IPS-18a (cell line): ENCODE data around the gene NTMT2.
A peak's percentile ranks its signal among the peaks of the same experiment; 100 is the strongest.
"Not testable (repeated sequence)": the region's sequence is repeated elsewhere in the genome, so short reads cannot be mapped to it uniquely, and the experiment has no call there.

Source experiments
- H3K27ac ChIP-seq: one replicate; pipeline ENCODE4 v1.5.1; 2013; ENCODE audit warnings: low read length
- H3K27me3 ChIP-seq: one replicate; pipeline ENCODE4 v1.6.1; 2013; ENCODE audit warnings: mild to moderate bottlenecking, low read length; ENCODE audit not compliant: control insufficient read depth, insufficient read depth
- H3K36me3 ChIP-seq: one replicate; pipeline ENCODE4 v1.6.1; 2013; ENCODE audit warnings: low read depth, low read length; ENCODE audit not compliant: control insufficient read depth
- H3K4me1 ChIP-seq: one replicate; pipeline ENCODE4 v1.6.1; 2013; ENCODE audit warnings: low read depth, low read length; ENCODE audit not compliant: control insufficient read depth
- H3K4me3 ChIP-seq: one replicate; pipeline ENCODE4 v1.5.1; 2013; ENCODE audit warnings: low read length
- H3K9ac ChIP-seq: one replicate; pipeline ENCODE4 v1.6.1; 2013; ENCODE audit warnings: mild to moderate bottlenecking, low read length, moderate library complexity
- H3K9me3 ChIP-seq: one replicate; pipeline ENCODE4 v1.6.1; 2013; ENCODE audit warnings: low read depth, low read length; ENCODE audit not compliant: control insufficient read depth

The NTMT2 gene

GRCh38 chr1:170145770-170146676, at the start of gene NTMT2:
NTMT2 (plus strand) TSS chr1:170145959; CDS start chr1:170146108, 149 bp downstream.
- no peaks in the 10 kb centered on the region for H3K9me3 ChIP-seq
- H3K36me3 ChIP-seq, result no peaks in the 10 kb centered on the region
- no peak within 1 kb of the TSS for H3K9ac ChIP-seq
- H3K4me3 ChIP-seq, result peak within 1 kb of the TSS; percentile 4
- peaks cover 16% of the 10 kb centered on the region for H3K4me1 ChIP-seq
- H3K27me3 ChIP-seq, result peaks cover 37% of the 10 kb centered on the region
- no peak within 1 kb of the TSS for H3K27ac ChIP-seq

GRCh38 chr1:170095976-170096748, 49.6 kb upstream of the NTMT2 start:
- Histone ChIP-seq H3K4me1 (no peaks in the 10 kb centered on the region), H3K9me3 (no peaks in the 10 kb centered on the region), H3K27ac (no peak overlapping the region), H3K4me3 (no peak overlapping the region), H3K36me3 (no peaks in the 10 kb centered on the region), H3K27me3 (no peaks in the 10 kb centered on the region), H3K9ac (no peak overlapping the region)

- H3K27ac ChIP-seq, result no peak overlapping the region
- H3K4me1 ChIP-seq, result no peaks in the 10 kb centered on the region
Measured at GRCh38 chr1:170096806-170097340, 48.9 kb upstream of the NTMT2 start.

GRCh38 chr1:170097449-170097948, 48.3 kb upstream of the NTMT2 start:
- Histone ChIP-seq H3K9me3 (no peaks in the 10 kb centered on the region), H3K36me3 (no peaks in the 10 kb centered on the region), H3K4me3 (no peak overlapping the region), H3K27me3 (no peaks in the 10 kb centered on the region), H3K27ac (no peak overlapping the region), H3K4me1 (no peaks in the 10 kb centered on the region), H3K9ac (no peak overlapping the region)

More at GRCh38 chr1:170096806-170097340, 48.9 kb upstream of the NTMT2 start:
- no peaks in the 10 kb centered on the region for H3K9me3 ChIP-seq
- H3K36me3 ChIP-seq, result no peaks in the 10 kb centered on the region
- H3K4me3 ChIP-seq, result no peak overlapping the region
- no peaks in the 10 kb centered on the region for H3K27me3 ChIP-seq
- H3K9ac ChIP-seq, result no peak overlapping the region

DNA sequence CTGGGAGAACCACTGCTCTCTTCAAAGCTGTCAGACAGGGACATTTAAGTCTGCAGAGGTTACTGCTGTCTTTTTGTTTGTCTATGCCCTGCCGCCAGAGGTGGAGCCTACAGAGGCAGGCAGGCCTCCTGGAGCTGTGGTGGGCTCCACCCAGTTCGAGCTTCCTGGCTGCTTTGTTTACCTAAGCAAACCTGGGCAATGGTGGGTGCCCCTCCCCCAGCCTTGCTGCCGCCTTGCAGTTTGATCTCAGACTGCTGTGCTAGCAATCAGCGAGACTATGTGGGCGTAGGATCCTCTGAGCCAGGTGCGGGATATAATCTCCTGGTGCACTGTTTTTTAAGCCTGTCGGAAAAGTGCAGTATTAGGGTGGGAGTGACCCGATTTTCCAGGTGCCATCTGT, 32.6 kb upstream of the NTMT2 start:
- H3K27me3 ChIP-seq, H3K4me3 ChIP-seq, H3K4me1 ChIP-seq, H3K9me3 ChIP-seq, H3K36me3 ChIP-seq, H3K9ac ChIP-seq, H3K27ac ChIP-seq: not testable (repeated sequence)

GRCh38 chr1:170114906-170115305, 30.9 kb upstream of the NTMT2 start:
- Histone ChIP-seq H3K9me3 (peaks cover 5% of the 10 kb centered on the region), H3K9ac (no peak overlapping the region), H3K4me1 (no peaks in the 10 kb centered on the region), H3K36me3 (no peaks in the 10 kb centered on the region), H3K27ac (no peak overlapping the region), H3K4me3 (no peak overlapping the region), H3K27me3 (no peaks in the 10 kb centered on the region)

DNA sequence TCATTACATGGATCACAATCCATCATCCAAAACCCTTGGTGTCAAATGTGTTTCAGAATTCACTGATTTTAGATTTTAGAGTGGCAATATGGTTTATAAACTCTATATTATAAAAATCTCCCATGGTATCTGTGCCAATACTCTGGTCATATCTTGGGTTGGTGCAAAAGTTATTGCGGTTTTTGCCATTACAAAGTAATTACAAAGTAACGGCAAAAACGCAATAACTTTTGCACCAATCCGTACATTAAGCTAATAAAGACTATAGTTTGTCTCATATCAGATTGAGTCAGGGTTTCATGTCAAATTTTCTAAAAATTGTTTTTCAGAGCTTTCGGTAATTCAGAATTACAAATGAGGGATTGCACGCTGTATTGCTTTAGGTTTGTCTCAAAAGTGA, 23.4 kb upstream of the NTMT2 start:
- Histone ChIP-seq H3K4me1 (peaks cover 7% of the 10 kb centered on the region), H3K9ac (no peak overlapping the region), H3K27me3 (no peaks in the 10 kb centered on the region), H3K27ac (no peak overlapping the region), H3K9me3 (no peaks in the 10 kb centered on the region), H3K36me3 (no peaks in the 10 kb centered on the region), H3K4me3 (no peak overlapping the region)

GRCh38 chr1:170125269-170125668, 20.5 kb upstream of the NTMT2 start:
- H3K9ac ChIP-seq, result no peak overlapping the region
- H3K4me3 ChIP-seq, result no peak overlapping the region
- H3K27me3 ChIP-seq, result no peaks in the 10 kb centered on the region
- H3K36me3 ChIP-seq, result no peaks in the 10 kb centered on the region
- H3K9me3 ChIP-seq, result no peaks in the 10 kb centered on the region
- peaks cover 7% of the 10 kb centered on the region for H3K4me1 ChIP-seq
- no peak overlapping the region for H3K27ac ChIP-seq

- Histone ChIP-seq H3K27me3 (no peaks in the 10 kb centered on the region), H3K36me3 (no peaks in the 10 kb centered on the region), H3K9ac (no peak overlapping the region), H3K27ac (no peak overlapping the region), H3K4me1 (peaks cover 7% of the 10 kb centered on the region), H3K4me3 (no peak overlapping the region), H3K9me3 (no peaks in the 10 kb centered on the region)
Measured at GRCh38 chr1:170126696-170127095, 19.1 kb upstream of the NTMT2 start.

- Histone ChIP-seq H3K4me1 (peaks cover 6% of the 10 kb centered on the region), H3K27ac (no peak overlapping the region), H3K9ac (no peak overlapping the region), H3K9me3 (no peaks in the 10 kb centered on the region), H3K27me3 (no peaks in the 10 kb centered on the region), H3K4me3 (no peak overlapping the region), H3K36me3 (no peaks in the 10 kb centered on the region)
Measured at GRCh38 chr1:170131450-170131849, 14.3 kb upstream of the NTMT2 start.

- no peak overlapping the region for H3K4me3 ChIP-seq
- H3K36me3 ChIP-seq, result no peaks in the 10 kb centered on the region
- no peaks in the 10 kb centered on the region for H3K27me3 ChIP-seq
- H3K9me3 ChIP-seq, result no peaks in the 10 kb centered on the region
- H3K9ac ChIP-seq, result no peak overlapping the region
- H3K27ac ChIP-seq, result no peak overlapping the region
- peaks cover under 1% of the 10 kb centered on the region for H3K4me1 ChIP-seq
Measured at GRCh38 chr1:170131984-170132383, 13.8 kb upstream of the NTMT2 start.
